Amniotic stem cell (primary cell): ENCODE data around the gene GPHN.

ENCODE experiments used
- DNase-seq: peaks from one replicate; lab custom pipeline; 2025; lab: John Stamatoyannopoulos, UW

Gene GPHN

GRCh38 chr14:66959437-66960050 is 451.6 kb downstream of the GPHN start:
- no peak for DNase-seq

- DNase-seq, result no peak
Observed at GRCh38 chr14:66965831-66966230, 457.9 kb downstream of the GPHN start.

- DNase-seq, result no peak
Observed at GRCh38 chr14:66972469-66972868, 464.5 kb downstream of the GPHN start.

- DNase-seq, result no peak
Observed at GRCh38 chr14:66974397-66975025, 466.6 kb downstream of the GPHN start.

GRCh38 chr14:66975251-66975650 is 467.3 kb downstream of the GPHN start:
- no peak for DNase-seq

- DNase-seq, result no peak
Observed at GRCh38 chr14:66979101-66979974, 471.4 kb downstream of the GPHN start.

GRCh38 chr14:66982247-66982646 is 474.3 kb downstream of the GPHN start:
- no peak for DNase-seq

GRCh38 chr14:66992776-66993175 is 484.8 kb downstream of the GPHN start:
- DNase-seq, result no peak

- no peak for DNase-seq
Observed at GRCh38 chr14:66993512-66993911, 485.6 kb downstream of the GPHN start.

GRCh38 chr14:66998013-66998412 is 490.1 kb downstream of the GPHN start:
- no peak for DNase-seq

GRCh38 chr14:66999978-67000377 is 492.0 kb downstream of the GPHN start:
- no peak for DNase-seq

GRCh38 chr14:67002994-67003753 is 495.2 kb downstream of the GPHN start:
- DNase-seq, result no peak

- DNase-seq, result no peak
Observed at GRCh38 chr14:67004521-67004920, 496.6 kb downstream of the GPHN start.

- DNase-seq, result no peak
Observed at GRCh38 chr14:67010602-67011001, 502.7 kb downstream of the GPHN start.

- no peak for DNase-seq
Observed at GRCh38 chr14:67016856-67017255, 508.9 kb downstream of the GPHN start.

GRCh38 chr14:67018720-67019119 is 510.8 kb downstream of the GPHN start:
- no peak for DNase-seq

GRCh38 chr14:67019796-67020195 is 511.8 kb downstream of the GPHN start:
- DNase-seq, result no peak

GRCh38 chr14:67031920-67032774 is 524.2 kb downstream of the GPHN start:
- no peak for DNase-seq

- no peak for DNase-seq
Observed at GRCh38 chr14:67045440-67045839, 537.5 kb downstream of the GPHN start.

GRCh38 chr14:67050896-67051295 is 542.9 kb downstream of the GPHN start:
- DNase-seq, result no peak

GRCh38 chr14:67056684-67057083 is 548.7 kb downstream of the GPHN start:
- no peak for DNase-seq
